Stimulated activated naive CD8-positive, alpha-beta T cell treated with anti-CD3 and anti-CD28 coated beads, Interleukin-15, Interleukin-2, amounts not matched to agents 100 ng/mL and 50 ng/mL, for 24 hours (primary cell): ENCODE results near the gene EHBP1L1.

Experiments
- H3K27ac Mint-ChIP-seq: one replicate; pipeline ENCODE4 v1.8.0; 2021; ENCODE audit warnings: mild to moderate bottlenecking, mixed read lengths
- H3K27me3 Mint-ChIP-seq: one replicate; pipeline ENCODE4 v1.8.0; 2021; ENCODE audit warnings: mixed read lengths
- H3K36me3 Mint-ChIP-seq: one replicate; pipeline ENCODE4 v1.8.0; 2021; ENCODE audit warnings: low read depth, mixed read lengths
- H3K4me1 Mint-ChIP-seq: one replicate; pipeline ENCODE4 v1.8.0; 2021; ENCODE audit warnings: low read depth, mixed read lengths
- H3K4me3 Mint-ChIP-seq: one replicate; pipeline ENCODE4 v1.8.0; 2021; ENCODE audit warnings: mild to moderate bottlenecking, mixed read lengths
- H3K9me3 Mint-ChIP-seq: one replicate; pipeline ENCODE4 v1.8.0; 2021; ENCODE audit warnings: mixed read lengths

The EHBP1L1 gene

DNA sequence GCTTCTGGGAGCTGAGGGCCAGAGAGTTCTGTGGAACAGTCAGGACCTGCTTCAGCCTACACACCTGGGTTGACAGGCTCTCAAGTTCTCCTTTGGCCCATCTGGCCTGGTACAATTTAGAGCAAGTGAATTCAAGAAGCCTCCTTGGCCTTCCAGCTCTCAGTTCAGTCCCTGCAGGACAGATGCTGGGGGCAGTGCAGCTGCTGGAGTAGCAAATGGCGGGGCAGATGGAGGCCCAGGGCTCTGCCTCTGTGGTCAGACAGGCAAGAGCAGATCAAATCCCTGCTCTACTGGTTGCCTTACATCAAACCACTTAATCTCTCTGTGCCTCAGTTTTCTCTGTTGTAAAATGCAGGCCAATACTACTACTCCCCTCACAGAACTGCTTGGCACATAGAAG, 28.4 kb downstream of the EHBP1L1 start:
- Mint-ChIP-seq H3K27me3 (no peaks in the 10 kb centered on the region), H3K36me3 (peaks cover 33% of the 10 kb centered on the region), H3K27ac (no peak overlapping the region), H3K4me3 (no peak overlapping the region), H3K9me3 (no peaks in the 10 kb centered on the region), H3K4me1 (peaks cover 3% of the 10 kb centered on the region)

DNA sequence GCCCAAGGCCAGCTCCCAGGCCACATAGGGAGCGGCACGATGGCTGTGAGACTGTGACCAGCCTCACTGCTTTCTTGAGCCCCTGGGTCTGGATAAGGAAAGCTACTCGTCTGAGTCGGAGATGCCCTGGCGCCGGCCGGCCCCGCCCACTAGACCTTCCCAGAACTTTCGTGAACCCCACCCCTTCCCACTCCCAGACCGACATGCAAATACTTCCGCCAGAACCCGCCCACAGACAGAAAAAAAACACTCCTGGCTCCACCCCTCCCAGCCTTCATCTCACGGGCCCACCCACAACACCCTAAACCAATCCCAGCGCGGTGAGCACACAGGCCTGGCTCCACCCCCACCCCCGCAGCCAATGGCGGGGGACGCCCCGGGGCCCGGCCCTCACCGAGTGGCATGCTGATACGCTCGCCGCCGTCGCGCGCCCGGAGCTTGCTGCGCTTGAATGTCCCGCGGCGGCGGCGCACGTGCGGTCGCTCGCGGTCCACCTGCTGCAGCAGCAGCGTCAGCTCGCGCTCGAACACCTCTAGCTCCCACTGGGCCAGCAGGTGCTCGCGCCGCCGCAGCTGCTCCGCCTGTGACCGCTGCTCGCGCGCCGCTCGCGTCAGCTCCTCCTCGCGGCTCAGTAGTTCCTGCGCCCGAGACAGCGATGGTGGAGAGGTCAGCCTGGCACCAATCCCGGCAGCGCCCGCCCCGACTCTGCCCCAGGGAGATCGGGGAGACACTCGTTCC, 31.2 kb downstream of the EHBP1L1 start:
- no peak overlapping the region for H3K4me3 Mint-ChIP-seq
- H3K27ac Mint-ChIP-seq = no peak overlapping the region
- peaks cover 43% of the 10 kb centered on the region for H3K36me3 Mint-ChIP-seq
- H3K4me1 Mint-ChIP-seq = peaks cover 27% of the 10 kb centered on the region
- H3K9me3 Mint-ChIP-seq = no peaks in the 10 kb centered on the region
- H3K27me3 Mint-ChIP-seq = no peaks in the 10 kb centered on the region

DNA sequence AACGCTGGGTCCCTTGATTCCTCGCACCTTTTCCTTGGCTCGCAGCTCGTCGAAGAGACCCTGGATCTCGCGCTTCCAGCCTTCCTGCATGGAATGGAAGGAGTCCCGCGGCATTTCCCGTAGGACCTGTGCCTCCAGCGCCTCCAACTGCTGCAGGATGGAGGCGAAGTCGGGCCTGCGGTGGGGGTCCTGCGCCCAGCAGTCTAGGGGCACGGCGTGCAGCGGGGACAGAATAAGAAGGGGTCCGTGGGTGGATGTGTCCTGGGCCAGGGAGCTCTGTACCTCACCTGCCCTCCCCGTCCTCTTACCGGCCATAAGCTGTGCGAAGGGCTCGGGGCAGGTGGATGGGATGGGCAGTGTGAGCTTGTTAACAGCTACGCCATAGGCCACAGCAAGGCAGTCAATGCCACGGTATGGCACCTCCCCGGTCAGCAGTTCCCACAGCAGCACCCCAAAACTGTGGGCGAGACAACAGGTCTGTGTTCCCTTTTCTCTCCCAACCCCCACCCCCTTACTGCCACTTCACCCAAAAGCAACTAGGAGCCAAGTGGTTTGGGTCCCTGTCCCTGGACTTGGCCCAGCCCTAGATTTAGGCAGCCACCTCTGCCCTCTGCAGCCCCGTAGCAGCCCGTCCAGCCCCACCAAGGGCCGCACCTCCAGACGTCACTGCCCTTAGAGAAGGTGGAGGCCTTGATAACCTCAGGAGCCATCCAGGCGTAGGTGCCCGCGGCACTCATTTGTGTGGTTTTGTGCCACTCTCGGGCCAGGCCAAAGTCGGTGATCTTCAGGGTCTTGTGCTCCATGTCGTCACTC, 32.0 kb downstream of the EHBP1L1 start:
- peaks cover 49% of the 10 kb centered on the region for H3K36me3 Mint-ChIP-seq
- H3K27me3 Mint-ChIP-seq = no peaks in the 10 kb centered on the region
- H3K9me3 Mint-ChIP-seq = no peaks in the 10 kb centered on the region
- no peak overlapping the region for H3K4me3 Mint-ChIP-seq
- peak overlapping the region; percentile 45 for H3K27ac Mint-ChIP-seq
- peaks cover 35% of the 10 kb centered on the region for H3K4me1 Mint-ChIP-seq

DNA sequence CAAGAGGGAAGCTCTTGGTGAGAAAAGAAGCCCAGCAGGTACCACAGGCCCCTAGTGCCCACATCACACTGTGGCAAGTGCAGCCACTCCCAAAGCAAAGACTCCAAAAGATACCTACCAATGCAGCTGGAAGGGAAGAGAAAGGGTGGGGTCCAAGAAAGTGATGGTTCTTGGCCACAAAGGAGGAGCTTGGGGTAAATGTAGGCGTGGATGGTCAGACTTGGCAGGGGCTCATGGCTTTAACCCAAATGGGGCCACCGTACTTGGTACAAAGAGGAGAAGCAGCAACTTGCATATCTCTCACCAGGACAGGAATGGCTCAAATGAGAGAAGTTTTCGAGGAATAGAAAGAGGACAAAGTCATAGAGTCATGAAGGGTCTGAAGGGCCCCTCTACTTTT, 33.4 kb downstream of the EHBP1L1 start:
- H3K27me3 Mint-ChIP-seq = no peaks in the 10 kb centered on the region
- peak overlapping the region; percentile 63 for H3K27ac Mint-ChIP-seq
- no peaks in the 10 kb centered on the region for H3K9me3 Mint-ChIP-seq
- H3K36me3 Mint-ChIP-seq = peaks cover 38% of the 10 kb centered on the region
- H3K4me1 Mint-ChIP-seq = peaks cover 40% of the 10 kb centered on the region
- peak overlapping the region; percentile 28 for H3K4me3 Mint-ChIP-seq

DNA sequence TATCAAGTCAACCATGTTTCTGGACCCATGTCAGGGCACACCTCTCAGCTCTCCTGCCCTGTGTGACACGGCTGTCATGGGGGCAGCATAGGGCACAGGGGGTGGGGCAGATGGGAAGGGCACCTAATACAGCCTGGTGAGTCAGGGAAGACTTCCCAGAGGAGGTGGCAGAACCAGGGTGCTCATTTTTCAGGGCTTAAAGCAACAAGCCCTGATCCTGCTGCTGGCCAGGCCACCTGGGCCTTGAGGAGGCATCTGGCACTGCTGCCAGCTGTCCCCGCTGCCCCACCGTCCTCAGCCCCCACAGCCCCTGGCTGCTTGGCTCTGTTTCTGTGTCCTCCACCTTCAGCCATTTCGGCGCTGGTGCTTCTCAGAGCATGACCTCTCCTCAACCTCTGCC, 33.8 kb downstream of the EHBP1L1 start:
- peaks cover 38% of the 10 kb centered on the region for H3K36me3 Mint-ChIP-seq
- H3K27ac Mint-ChIP-seq = peak overlapping the region; percentile 63
- no peaks in the 10 kb centered on the region for H3K27me3 Mint-ChIP-seq
- no peaks in the 10 kb centered on the region for H3K9me3 Mint-ChIP-seq
- H3K4me3 Mint-ChIP-seq = no peak overlapping the region
- peaks cover 40% of the 10 kb centered on the region for H3K4me1 Mint-ChIP-seq

DNA sequence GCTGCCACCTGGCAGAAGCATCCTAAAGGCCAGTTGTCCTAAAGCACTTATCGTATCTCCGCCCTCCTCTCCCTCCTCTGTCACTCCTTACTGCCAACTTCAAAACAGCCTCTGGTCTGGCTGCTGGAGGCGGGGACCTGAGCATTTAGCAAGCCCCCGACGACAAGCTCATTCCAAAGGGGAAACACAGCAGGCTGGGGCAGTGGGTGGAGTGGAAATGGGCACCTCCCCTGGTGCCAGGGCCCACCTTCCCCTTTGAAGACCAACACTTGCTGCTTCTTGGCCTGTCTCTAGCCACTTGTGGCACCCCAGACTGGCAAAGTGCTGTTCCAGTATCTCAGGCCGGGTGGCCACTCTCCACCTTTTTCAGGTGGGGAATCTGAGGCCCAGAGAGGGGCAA, 34.6 kb downstream of the EHBP1L1 start:
- Mint-ChIP-seq H3K4me1 (peaks cover 41% of the 10 kb centered on the region), H3K27ac (peak overlapping the region; percentile 22), H3K27me3 (no peaks in the 10 kb centered on the region), H3K36me3 (peaks cover 34% of the 10 kb centered on the region), H3K9me3 (no peaks in the 10 kb centered on the region), H3K4me3 (peak overlapping the region; percentile 39)

DNA sequence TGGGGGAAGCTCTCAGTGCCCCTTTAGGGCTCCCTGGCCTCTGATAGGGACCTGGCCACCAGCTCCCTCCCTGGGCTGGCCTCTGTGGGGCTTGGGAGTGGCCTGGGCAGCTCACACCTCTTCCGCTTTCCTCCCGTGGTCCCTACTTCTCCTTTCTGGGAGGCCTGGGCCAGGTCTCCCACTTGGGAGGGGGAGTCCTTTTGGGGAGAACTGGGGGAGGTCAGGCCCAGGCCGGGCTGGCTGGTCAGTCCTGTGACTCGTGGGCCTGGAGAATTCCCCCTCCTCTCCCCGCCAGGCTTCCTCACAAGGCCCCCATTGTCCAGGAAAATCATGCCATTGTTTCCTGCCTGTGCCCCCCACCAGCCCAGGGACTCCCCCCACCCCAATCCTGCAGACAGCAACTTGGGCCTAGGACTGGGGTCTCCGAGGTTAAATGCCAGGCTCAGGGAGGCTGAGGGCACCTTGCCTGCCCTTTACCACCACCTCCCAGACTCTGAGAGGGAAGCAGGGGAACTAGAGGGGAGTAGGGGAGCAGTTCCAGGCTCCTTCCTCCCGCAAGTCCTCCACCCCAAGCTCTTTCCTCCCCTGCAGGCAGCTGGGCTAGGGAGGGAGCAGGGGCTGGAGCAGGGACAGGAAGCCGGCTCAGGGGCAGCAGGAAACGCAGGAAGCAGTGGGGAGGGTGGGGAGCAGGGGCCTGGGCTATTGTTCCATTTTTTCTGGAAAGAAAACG, 35.3 kb downstream of the EHBP1L1 start:
- Mint-ChIP-seq H3K27ac (peak overlapping the region; percentile 55), H3K27me3 (no peaks in the 10 kb centered on the region), H3K36me3 (peaks cover 31% of the 10 kb centered on the region), H3K9me3 (no peaks in the 10 kb centered on the region), H3K4me3 (peak overlapping the region; percentile 39), H3K4me1 (peaks cover 44% of the 10 kb centered on the region)

DNA sequence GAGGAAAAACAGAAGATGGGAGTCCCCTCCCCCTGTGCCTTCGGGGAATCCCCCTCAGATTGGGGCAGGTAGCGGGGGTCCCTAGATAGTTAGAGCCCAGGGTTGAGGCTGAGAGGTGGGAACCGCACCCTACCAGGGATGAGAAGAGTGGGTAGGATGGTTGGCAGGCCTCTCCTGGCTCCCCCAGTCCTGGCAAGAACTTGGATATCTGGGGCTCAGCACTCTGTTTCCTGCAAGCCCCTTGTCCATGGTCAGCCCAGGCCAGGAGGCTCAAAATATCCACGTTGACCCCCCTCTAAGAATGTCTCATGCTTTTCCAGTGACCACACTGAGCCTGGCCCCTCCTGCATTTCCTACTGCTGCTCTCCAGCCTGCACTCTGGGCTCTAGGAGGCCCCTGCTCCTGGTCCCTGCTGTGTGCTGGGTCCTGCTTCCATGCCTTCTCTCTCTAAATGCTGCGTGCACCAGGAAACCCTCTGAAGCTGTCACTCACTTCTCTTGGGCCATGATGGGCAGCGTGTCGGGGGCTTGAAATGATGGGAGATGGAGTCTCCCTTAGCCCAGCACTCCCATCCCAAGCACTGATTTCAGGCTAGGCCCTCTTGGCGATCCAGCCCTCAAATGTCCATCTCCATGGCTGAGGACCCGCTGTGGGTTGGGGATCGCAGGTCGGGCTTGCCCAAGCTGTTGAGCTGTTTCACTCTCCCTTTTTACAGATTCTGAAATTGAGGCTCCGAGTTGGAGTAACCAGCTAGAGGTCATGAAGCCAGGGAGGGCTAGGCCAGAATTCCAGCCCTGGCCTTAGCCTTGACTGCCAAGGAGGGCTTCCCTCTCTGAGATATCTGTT, 36.1 kb downstream of the EHBP1L1 start:
- no peaks in the 10 kb centered on the region for H3K9me3 Mint-ChIP-seq
- peak overlapping the region; percentile 90 for H3K27ac Mint-ChIP-seq
- H3K36me3 Mint-ChIP-seq = peaks cover 31% of the 10 kb centered on the region
- peak overlapping the region; percentile 95 for H3K4me3 Mint-ChIP-seq
- H3K4me1 Mint-ChIP-seq = peaks cover 52% of the 10 kb centered on the region
- no peaks in the 10 kb centered on the region for H3K27me3 Mint-ChIP-seq

DNA sequence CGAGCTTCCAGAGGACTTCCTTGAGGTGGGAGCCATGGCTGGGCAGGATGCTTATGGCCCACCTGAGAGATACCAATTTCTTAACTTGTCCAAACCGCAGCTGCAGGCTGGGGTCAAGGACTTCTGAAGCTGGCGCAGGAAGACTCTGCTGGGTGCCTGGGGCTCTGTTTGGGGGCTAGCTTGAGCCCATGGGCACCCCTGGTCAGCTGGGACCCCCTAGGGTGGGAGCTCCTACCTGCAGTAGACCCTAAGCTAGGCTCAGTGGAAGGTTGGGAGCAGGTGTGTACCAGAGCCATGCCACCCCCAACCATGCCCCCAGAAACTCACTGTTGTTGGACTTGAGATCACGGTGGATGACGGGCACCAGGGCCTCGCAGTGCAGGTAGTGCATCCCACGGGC, 36.8 kb downstream of the EHBP1L1 start:
- peaks cover 37% of the 10 kb centered on the region for H3K36me3 Mint-ChIP-seq

DNA sequence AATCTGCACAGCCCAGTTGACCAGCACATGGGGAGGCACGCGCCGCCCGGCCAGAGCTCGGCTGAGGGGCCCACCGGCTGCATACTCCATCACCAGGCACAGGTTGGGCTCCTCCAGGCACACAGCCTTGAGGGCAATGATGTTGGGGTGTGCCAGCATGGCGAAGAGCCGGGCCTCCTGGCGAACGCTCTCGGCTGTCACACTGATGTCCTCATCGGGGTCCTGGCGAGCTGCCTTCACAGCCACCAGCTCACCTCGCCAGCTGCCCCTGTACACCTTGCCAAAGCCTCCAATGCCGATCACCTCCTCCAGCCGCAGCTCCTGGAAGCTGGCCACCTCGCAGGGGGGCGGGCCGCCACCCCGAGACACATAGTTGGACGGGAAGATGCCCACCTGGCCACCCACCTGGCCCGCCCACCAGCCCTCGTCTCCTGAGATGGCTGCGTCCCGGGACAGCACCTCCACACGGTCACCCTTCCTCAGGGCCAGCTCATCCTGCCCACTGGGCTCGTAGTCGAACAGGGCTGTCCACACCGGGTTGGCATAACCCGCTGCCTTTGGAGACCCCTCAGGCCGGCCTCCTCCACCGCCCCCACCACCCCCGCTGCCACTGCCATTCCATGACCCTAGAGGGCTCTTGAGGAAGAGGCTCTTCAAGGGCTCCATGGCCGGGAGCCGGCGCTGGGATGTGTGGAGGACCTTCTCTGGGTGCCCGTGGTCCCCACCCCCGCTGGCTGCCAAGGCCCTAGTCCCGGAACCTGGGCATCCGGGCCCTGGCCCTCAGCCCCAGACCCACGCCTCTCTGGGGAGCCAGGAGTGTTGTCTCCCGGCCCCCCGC, 37.5 kb downstream of the EHBP1L1 start:
- H3K27me3 Mint-ChIP-seq = no peaks in the 10 kb centered on the region
- peaks cover 62% of the 10 kb centered on the region for H3K4me1 Mint-ChIP-seq
- peaks cover 39% of the 10 kb centered on the region for H3K36me3 Mint-ChIP-seq
- H3K27ac Mint-ChIP-seq = peak overlapping the region; percentile 87
- H3K4me3 Mint-ChIP-seq = peak overlapping the region; percentile 95
- no peaks in the 10 kb centered on the region for H3K9me3 Mint-ChIP-seq

More for the DNA sequence above, 36.8 kb downstream of the EHBP1L1 start:
- Mint-ChIP-seq H3K4me1 (peaks cover 59% of the 10 kb centered on the region), H3K4me3 (peak overlapping the region; percentile 95), H3K27ac (peak overlapping the region; percentile 90), H3K27me3 (no peaks in the 10 kb centered on the region), H3K9me3 (no peaks in the 10 kb centered on the region)

DNA sequence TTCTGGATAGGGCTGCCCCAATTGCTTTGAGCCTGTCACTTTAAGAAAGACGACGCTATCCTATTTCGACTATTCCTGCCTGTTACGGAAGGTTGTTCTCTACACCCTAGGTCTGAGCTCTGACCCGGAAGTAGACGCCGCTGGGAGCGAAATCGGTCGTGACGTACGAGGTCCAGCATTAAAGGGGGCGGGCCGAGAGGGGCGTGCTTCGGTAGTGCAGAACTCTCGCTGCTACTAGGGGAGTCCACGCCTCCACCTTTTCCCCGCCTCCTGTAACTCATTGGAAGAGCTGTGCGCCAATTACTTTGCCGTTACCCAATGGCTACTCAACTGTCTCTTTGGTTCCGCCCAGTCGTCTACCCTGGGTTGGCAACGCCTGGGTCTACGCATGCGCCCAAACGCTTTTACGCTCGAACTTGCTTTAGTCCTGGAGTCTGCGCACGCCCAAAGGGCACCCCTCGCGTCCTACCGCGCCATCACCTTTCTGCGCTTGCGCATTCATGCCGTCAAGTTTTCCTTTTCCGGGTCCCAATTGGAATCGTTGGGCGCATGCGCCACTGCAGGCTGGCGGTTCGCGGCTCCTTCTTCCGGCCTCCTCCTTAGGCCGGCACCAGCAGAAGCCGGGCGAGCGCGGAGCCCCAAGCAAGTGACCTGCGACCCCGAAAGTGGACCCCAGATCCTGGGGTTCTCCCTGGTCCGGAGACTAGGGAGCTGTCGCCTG, 39.5 kb downstream of the EHBP1L1 start, which contains the start of gene PCNX3:
Gene PCNX3 (plus strand): TSS at position 548 of the 721 bp plus-strand sequence. CDS start 536 bp downstream, outside the sequence.
- Mint-ChIP-seq H3K27ac (peak within 1 kb of the TSS; percentile 96), H3K4me1 (peaks cover 49% of the 10 kb centered on the region), H3K9me3 (no peaks in the 10 kb centered on the region), H3K36me3 (peaks cover 41% of the 10 kb centered on the region), H3K4me3 (peak within 1 kb of the TSS; percentile 97), H3K27me3 (no peaks in the 10 kb centered on the region)

DNA sequence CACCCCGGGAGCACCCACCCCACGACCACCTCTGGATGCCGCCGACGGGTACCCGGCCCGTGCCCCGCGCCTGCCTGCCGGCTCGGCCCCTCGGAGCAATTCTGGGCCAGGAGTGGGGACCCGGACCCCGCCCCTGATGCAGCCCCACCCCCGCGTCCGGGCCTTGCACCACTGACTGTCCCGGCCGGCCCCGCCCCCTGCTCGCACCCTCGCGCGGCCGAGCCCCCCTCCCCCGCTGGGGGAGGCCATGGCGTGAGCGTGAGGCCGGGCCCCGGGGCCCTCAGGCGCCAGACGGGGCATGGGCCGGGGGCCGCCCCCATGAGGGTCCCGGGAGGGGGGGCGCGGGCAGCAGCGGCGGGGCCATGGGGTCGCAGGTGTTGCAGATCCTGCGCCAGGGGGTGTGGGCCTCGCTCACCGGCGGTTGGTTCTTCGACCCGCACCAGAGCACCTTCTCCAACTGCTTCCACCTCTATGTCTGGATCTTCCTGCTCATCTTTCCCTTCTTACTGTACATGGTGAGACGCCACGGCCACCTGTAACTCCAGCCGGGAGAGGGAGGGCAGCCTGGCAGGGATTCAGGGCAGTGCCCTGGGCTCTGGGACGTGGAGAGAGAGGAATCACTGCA, 40.2 kb downstream of the EHBP1L1 start:
- Mint-ChIP-seq H3K27me3 (no peaks in the 10 kb centered on the region), H3K9me3 (no peaks in the 10 kb centered on the region), H3K36me3 (peaks cover 38% of the 10 kb centered on the region), H3K4me1 (peaks cover 44% of the 10 kb centered on the region), H3K4me3 (peak overlapping the region; percentile 97), H3K27ac (peak overlapping the region; percentile 96)
